ENCODE data around the gene STRIT1. TPM values are rescaled to one million over a fixed set of nuclear protein-coding genes. Genes with fewer than 3 reads are reported as not detected.

Gene STRIT1
- total RNA-seq: not detected in 2 replicates
- polyA plus RNA-seq: not detected in 2 replicates
- polyA plus RNA-seq (2012): not detected in 2 replicates
- not detected in 2 replicates for polyA minus RNA-seq (ENCODE audit: low replicate concordance)

DNA sequence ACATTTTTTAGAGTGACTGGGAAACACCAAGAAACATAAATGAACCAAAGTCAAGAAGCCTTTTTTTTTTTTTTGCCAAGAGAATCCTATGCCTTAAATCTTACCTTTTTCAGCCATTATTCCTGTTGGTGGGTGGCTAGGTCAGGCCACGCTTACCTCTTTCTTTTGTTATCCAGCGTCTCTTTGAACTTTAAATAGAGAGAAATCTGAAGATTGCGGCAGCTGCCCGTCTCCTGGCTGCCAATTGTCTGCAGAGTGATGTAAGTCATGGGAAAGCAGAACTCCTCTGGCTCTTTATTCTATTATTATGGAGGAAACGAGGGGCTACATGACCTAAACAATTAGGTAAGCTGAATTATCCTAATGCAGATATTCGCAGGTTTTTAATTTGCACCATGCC is at the start of gene STRIT1:
Gene STRIT1, minus strand, starts transcription at position 168 of the 400 bp plus-strand sequence.
- H2AFZ ChIP-seq (ENCODE audit: low read length): no peak within 1 kb of the TSS

GRCh38 chr3:155342344-155342743 is 48.9 kb upstream of the STRIT1 start:
- Histone ChIP-seq H3K36me3 (ENCODE audit: control insufficient read depth, insufficient read depth, low read length) (no peaks in the 10 kb centered on the region), H3K27me3 (ENCODE audit: control insufficient read depth, insufficient read depth, low read length) (no peaks in the 10 kb centered on the region), H3K27ac (ENCODE audit: insufficient read depth, low read length) (no peak overlapping the region), H2AFZ (ENCODE audit: low read length) (no peak overlapping the region), H3K9me3 (ENCODE audit: control insufficient read depth, insufficient read depth, low read depth, low read length) (no peaks in the 10 kb centered on the region), H4K20me1 (ENCODE audit: control insufficient read depth, extremely low read depth, insufficient read depth, low read length) (no peaks in the 10 kb centered on the region), H3K9ac (ENCODE audit: insufficient read depth, low read length) (no peak overlapping the region), H3K4me2 (ENCODE audit: extremely low read depth, insufficient read depth, low read length) (no peak overlapping the region), H3K4me3 (replicated peaks in 1 of 4; ENCODE audit: control extremely low read depth in 1 of 4, insufficient read depth in 1 of 4, low read depth in 3 of 4, low read length in 4 of 4) (no peak overlapping the region), H3K4me1 (ENCODE audit: control insufficient read depth, extremely low read depth, insufficient read depth, low read length) (no peaks in the 10 kb centered on the region), H3K79me2 (ENCODE audit: control insufficient read depth, insufficient read depth, low read length) (no peaks in the 10 kb centered on the region)
- TF ChIP-seq EZH2 (IDR thresholded peaks at IDR 0.05; ENCODE audit: low read length, missing control alignments): no peak
- TF ChIP-seq, protein P1, sequence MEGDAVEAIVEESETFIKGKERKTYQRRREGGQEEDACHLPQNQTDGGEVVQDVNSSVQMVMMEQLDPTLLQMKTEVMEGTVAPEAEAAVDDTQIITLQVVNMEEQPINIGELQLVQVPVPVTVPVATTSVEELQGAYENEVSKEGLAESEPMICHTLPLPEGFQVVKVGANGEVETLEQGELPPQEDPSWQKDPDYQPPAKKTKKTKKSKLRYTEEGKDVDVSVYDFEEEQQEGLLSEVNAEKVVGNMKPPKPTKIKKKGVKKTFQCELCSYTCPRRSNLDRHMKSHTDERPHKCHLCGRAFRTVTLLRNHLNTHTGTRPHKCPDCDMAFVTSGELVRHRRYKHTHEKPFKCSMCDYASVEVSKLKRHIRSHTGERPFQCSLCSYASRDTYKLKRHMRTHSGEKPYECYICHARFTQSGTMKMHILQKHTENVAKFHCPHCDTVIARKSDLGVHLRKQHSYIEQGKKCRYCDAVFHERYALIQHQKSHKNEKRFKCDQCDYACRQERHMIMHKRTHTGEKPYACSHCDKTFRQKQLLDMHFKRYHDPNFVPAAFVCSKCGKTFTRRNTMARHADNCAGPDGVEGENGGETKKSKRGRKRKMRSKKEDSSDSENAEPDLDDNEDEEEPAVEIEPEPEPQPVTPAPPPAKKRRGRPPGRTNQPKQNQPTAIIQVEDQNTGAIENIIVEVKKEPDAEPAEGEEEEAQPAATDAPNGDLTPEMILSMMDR (conservative IDR thresholded peaks at IDR 0.05 in 1 of 2, IDR thresholded peaks at IDR 0.05 in 1 of 2; ENCODE audit: low read depth in 1 of 2, low read length in 2 of 2): no peak
- DNase-seq (ENCODE audit: low read depth in 2 of 2): no peak

More for the DNA sequence above, at the start of gene STRIT1:
- Histone ChIP-seq H3K4me1 (ENCODE audit: control insufficient read depth, extremely low read depth, insufficient read depth, low read length) (no peaks in the 10 kb centered on the region), H3K9ac (ENCODE audit: insufficient read depth, low read length) (no peak within 1 kb of the TSS), H3K4me3 (replicated peaks in 1 of 4; ENCODE audit: control extremely low read depth in 1 of 4, insufficient read depth in 1 of 4, low read depth in 3 of 4, low read length in 4 of 4) (no peak within 1 kb of the TSS), H3K79me2 (ENCODE audit: control insufficient read depth, insufficient read depth, low read length) (no peaks in the 10 kb centered on the region), H3K9me3 (ENCODE audit: control insufficient read depth, insufficient read depth, low read depth, low read length) (no peaks in the 10 kb centered on the region), H3K27me3 (ENCODE audit: control insufficient read depth, insufficient read depth, low read length) (no peaks in the 10 kb centered on the region), H3K36me3 (ENCODE audit: control insufficient read depth, insufficient read depth, low read length) (no peaks in the 10 kb centered on the region), H3K4me2 (ENCODE audit: extremely low read depth, insufficient read depth, low read length) (no peak within 1 kb of the TSS), H3K27ac (ENCODE audit: insufficient read depth, low read length) (no peak within 1 kb of the TSS), H4K20me1 (ENCODE audit: control insufficient read depth, extremely low read depth, insufficient read depth, low read length) (no peaks in the 10 kb centered on the region)
- TF ChIP-seq, protein P1 (conservative IDR thresholded peaks at IDR 0.05 in 1 of 2, IDR thresholded peaks at IDR 0.05 in 1 of 2; ENCODE audit: low read depth in 1 of 2, low read length in 2 of 2): no peak
- TF ChIP-seq EZH2 (IDR thresholded peaks at IDR 0.05; ENCODE audit: low read length, missing control alignments): no peak
- no peak for DNase-seq (ENCODE audit: low read depth in 2 of 2)

DNA sequence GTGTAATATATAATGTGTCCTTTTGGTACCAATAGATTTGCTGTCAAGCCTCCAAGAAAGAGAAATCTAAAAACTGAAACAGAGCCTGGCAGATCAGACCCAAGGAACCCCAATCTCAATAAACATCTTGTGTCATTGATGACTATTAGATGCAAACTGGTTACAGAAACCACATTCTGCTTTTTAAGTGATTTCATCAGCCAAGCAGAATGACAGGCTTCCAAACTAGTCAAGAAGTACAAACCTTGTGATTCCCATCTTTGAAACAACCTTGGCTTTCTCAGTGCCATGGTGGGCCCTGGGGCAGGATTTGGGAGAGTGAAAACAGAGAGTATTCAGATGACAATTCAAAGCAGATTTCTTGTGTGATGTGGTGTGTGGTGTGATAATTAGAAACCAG is 45.6 kb upstream of the STRIT1 start:
- H3K9ac ChIP-seq (ENCODE audit: insufficient read depth, low read length): no peak overlapping the region
- no peaks in the 10 kb centered on the region for H3K4me1 ChIP-seq (ENCODE audit: control insufficient read depth, extremely low read depth, insufficient read depth, low read length)
- H2AFZ ChIP-seq (ENCODE audit: low read length): no peak overlapping the region
- no peak overlapping the region for H3K4me2 ChIP-seq (ENCODE audit: extremely low read depth, insufficient read depth, low read length)
- H3K79me2 ChIP-seq (ENCODE audit: control insufficient read depth, insufficient read depth, low read length): no peaks in the 10 kb centered on the region
- peak in 1 of 2 donors; percentile 23 for DNase-seq (ENCODE audit: low read depth in 2 of 2)
- TF ChIP-seq, protein P1 (conservative IDR thresholded peaks at IDR 0.05 in 1 of 2, IDR thresholded peaks at IDR 0.05 in 1 of 2; ENCODE audit: low read depth in 1 of 2, low read length in 2 of 2): no peak
- TF ChIP-seq EZH2 (IDR thresholded peaks at IDR 0.05; ENCODE audit: low read length, missing control alignments): no peak
- no peak overlapping the region for H3K4me3 ChIP-seq (replicated peaks in 1 of 4; ENCODE audit: control extremely low read depth in 1 of 4, insufficient read depth in 1 of 4, low read depth in 3 of 4, low read length in 4 of 4)
- H3K36me3 ChIP-seq (ENCODE audit: control insufficient read depth, insufficient read depth, low read length): no peaks in the 10 kb centered on the region
- no peaks in the 10 kb centered on the region for H3K27me3 ChIP-seq (ENCODE audit: control insufficient read depth, insufficient read depth, low read length)
- H3K9me3 ChIP-seq (ENCODE audit: control insufficient read depth, insufficient read depth, low read depth, low read length): no peaks in the 10 kb centered on the region
- H3K27ac ChIP-seq (ENCODE audit: insufficient read depth, low read length): no peak overlapping the region
- H4K20me1 ChIP-seq (ENCODE audit: control insufficient read depth, extremely low read depth, insufficient read depth, low read length): no peaks in the 10 kb centered on the region

All from fibroblast of lung (primary cell).